ENCODE results near the gene MAPK14. TPM values are rescaled to one million over a fixed set of nuclear protein-coding genes. Genes with fewer than 3 reads are reported as not detected.

MAPK14 gene
- total and polyA plus RNA-seq, 9 of the 15 experiments (the other 6 are each of a cell fraction or from before 2014, with no cell fraction given) = 8.8 to 62.7 (median 35.5) TPM

DNA sequence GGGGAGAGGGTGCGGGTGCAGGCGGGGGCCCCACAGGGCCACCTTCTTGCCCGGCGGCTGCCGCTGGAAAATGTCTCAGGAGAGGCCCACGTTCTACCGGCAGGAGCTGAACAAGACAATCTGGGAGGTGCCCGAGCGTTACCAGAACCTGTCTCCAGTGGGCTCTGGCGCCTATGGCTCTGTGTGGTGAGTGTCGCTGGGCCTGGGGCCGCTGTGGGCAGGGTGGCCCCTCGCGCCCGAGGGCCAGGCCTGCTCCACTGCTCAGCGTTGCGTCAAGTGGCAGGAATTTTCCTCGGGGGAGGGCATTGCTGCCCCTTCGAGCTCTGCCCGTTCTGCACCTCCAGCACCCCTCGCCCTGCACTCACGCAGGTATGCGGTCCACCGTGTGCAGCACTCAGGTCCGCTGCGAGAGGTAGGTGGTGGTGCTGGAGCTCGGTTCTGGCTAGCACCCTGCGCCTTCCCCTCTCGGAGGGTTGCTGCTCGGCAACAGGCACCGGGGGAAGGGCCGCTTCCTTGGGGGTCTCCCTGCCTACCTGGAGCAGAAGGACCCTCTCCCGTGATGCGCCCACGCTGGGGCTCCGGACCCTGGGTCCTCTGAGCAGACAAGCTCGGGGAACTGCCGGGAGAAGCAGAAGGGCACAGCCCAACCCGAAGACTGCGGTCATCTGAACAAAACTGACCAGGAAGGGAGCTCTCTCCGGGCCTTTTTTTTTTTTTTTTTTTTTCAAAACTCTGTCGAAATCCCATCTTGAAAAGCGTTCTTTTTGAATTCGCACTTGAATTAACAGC, 674 bp downstream of the MAPK14 start (continued):
- TF ChIP-seq BRF1 (IDR thresholded peaks at IDR 0.05; ENCODE audit: borderline replicate concordance, extremely low read depth, insufficient read length) (no peak), SAP30 (IDR thresholded peaks at IDR 0.05; ENCODE audit: borderline replicate concordance, insufficient read depth, low read depth, low read length, poor library complexity, severe bottlenecking) (peak; percentile 61), ZNF584 (CRISPR knock-in tag; IDR thresholded peaks at IDR 0.05; ENCODE audit: low read depth) (no peak), SRSF7 (optimal IDR thresholded peaks at IDR 0.05; ENCODE audit: low read depth, low read length) (no peak), MED1 (CRISPR knock-in tag; IDR thresholded peaks at IDR 0.05; ENCODE audit: borderline replicate concordance) (no peak), NR2C1 (IDR thresholded peaks at IDR 0.05) (no peak), NR2C1 (tag; IDR thresholded peaks at IDR 0.05) (no peak), PHTF2 (CRISPR knock-in tag; IDR thresholded peaks at IDR 0.05) (no peak), HNRNPL (IDR thresholded peaks at IDR 0.05; ENCODE audit: low read depth, low read length) (no peak; the same call in 1 of the 2 replicates), ZNF830 (CRISPR knock-in tag; IDR thresholded peaks at IDR 0.05) (no peak), ATF1 (CRISPR knock-in tag; IDR thresholded peaks at IDR 0.05) (no peak), ATF1 (tag; IDR thresholded peaks at IDR 0.05) (no peak), IRF2 (CRISPR knock-in tag; IDR thresholded peaks at IDR 0.05) (0 out of 2 replicates have a peak, but pooled peaks have one; percentile 75), HDGF (IDR thresholded peaks at IDR 0.05) (0 out of 2 replicates have a peak, but pooled peaks have one; percentile 62), TOE1 (IDR thresholded peaks at IDR 0.05; ENCODE audit: borderline replicate concordance) (no peak), TOE1 (CRISPR knock-in tag; IDR thresholded peaks at IDR 0.05; ENCODE audit: borderline replicate concordance, low read depth) (no peak), SRSF3 (IDR thresholded peaks at IDR 0.05; ENCODE audit: insufficient read depth, low read length) (no peak), ZNF175 (CRISPR knock-in tag; IDR thresholded peaks at IDR 0.05; ENCODE audit: low read depth) (no peak), KLF16 (IDR thresholded peaks at IDR 0.05) (no peak), CEBPB (tag; IDR thresholded peaks at IDR 0.05) (no peak), CBX8 (IDR thresholded peaks at IDR 0.05; ENCODE audit: borderline replicate concordance, extremely low read depth, low read depth, low read length, poor library complexity, severe bottlenecking) (no peak), PML (IDR thresholded peaks at IDR 0.05; ENCODE audit: low read length) (no peak)
- TF ChIP-seq, protein P1, sequence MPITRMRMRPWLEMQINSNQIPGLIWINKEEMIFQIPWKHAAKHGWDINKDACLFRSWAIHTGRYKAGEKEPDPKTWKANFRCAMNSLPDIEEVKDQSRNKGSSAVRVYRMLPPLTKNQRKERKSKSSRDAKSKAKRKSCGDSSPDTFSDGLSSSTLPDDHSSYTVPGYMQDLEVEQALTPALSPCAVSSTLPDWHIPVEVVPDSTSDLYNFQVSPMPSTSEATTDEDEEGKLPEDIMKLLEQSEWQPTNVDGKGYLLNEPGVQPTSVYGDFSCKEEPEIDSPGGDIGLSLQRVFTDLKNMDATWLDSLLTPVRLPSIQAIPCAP (CRISPR knock-in tag; IDR thresholded peaks at IDR 0.05; ENCODE audit: borderline replicate concordance) = 0 out of 2 replicates have a peak, but pooled peaks have one; percentile 34
- TF ChIP-seq, protein P2, sequence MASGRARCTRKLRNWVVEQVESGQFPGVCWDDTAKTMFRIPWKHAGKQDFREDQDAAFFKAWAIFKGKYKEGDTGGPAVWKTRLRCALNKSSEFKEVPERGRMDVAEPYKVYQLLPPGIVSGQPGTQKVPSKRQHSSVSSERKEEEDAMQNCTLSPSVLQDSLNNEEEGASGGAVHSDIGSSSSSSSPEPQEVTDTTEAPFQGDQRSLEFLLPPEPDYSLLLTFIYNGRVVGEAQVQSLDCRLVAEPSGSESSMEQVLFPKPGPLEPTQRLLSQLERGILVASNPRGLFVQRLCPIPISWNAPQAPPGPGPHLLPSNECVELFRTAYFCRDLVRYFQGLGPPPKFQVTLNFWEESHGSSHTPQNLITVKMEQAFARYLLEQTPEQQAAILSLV (tag; IDR thresholded peaks at IDR 0.05) = no peak
- TF ChIP-seq, protein P3, sequence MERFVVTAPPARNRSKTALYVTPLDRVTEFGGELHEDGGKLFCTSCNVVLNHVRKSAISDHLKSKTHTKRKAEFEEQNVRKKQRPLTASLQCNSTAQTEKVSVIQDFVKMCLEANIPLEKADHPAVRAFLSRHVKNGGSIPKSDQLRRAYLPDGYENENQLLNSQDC (CRISPR knock-in tag; IDR thresholded peaks at IDR 0.05) = no peak
